CD4-positive, alpha-beta T cell treated with Interleukin-15 for 1 hour (primary cell): ENCODE results near the gene RREB1.
"Not testable (repeated sequence)": the region's sequence is repeated elsewhere in the genome, so short reads cannot be mapped to it uniquely, and the experiment has no call there.

Experiments used
- DNase-seq: peaks from one replicate; pipeline ENCODE4 v3.0.0-alpha.2; 2020

Gene RREB1

GRCh38 chr6:7145585-7145884 lies 37.8 kb downstream of the RREB1 start:
- DNase-seq, result no peak

GRCh38 chr6:7145885-7146828 lies 38.4 kb downstream of the RREB1 start:
- DNase-seq, result no peak

GRCh38 chr6:7147051-7147671 lies 39.4 kb downstream of the RREB1 start:
- DNase-seq, result no peak

GRCh38 chr6:7148100-7148822 lies 40.5 kb downstream of the RREB1 start:
- no peak for DNase-seq

GRCh38 chr6:7150381-7151064 lies 42.8 kb downstream of the RREB1 start:
- no peak for DNase-seq

- no peak for DNase-seq
Measured at GRCh38 chr6:7151381-7151780, 43.6 kb downstream of the RREB1 start.

- no peak for DNase-seq
Measured at GRCh38 chr6:7152462-7152861, 44.7 kb downstream of the RREB1 start.

- no peak for DNase-seq
Measured at GRCh38 chr6:7153789-7154188, 46.0 kb downstream of the RREB1 start.

GRCh38 chr6:7154341-7155139 lies 46.8 kb downstream of the RREB1 start:
- no peak for DNase-seq

GRCh38 chr6:7155871-7156579 lies 48.3 kb downstream of the RREB1 start:
- no peak for DNase-seq

- no peak for DNase-seq
Measured at GRCh38 chr6:7156643-7157278, 49.0 kb downstream of the RREB1 start.

- DNase-seq, result not testable (repeated sequence)
Measured at GRCh38 chr6:7157307-7157706, 49.5 kb downstream of the RREB1 start.

- no peak for DNase-seq
Measured at GRCh38 chr6:7157752-7158616, 50.2 kb downstream of the RREB1 start.

GRCh38 chr6:7159790-7160525 lies 52.2 kb downstream of the RREB1 start:
- no peak for DNase-seq

- DNase-seq, result no peak
Measured at GRCh38 chr6:7161253-7161623, 53.5 kb downstream of the RREB1 start.

- no peak for DNase-seq
Measured at GRCh38 chr6:7161845-7162244, 54.1 kb downstream of the RREB1 start.

- DNase-seq, result no peak
Measured at GRCh38 chr6:7163661-7164071, 55.9 kb downstream of the RREB1 start.

- DNase-seq, result no peak
Measured at GRCh38 chr6:7164536-7165001, 56.8 kb downstream of the RREB1 start.
